T-helper 2 cell treated with Interferon-gamma antibody and Interleukin-4, amounts not matched to agents 5 μg/mL and 100 μg/mL, for 36 hours (primary cell): ENCODE measurements around the gene SLC27A5.

Source experiments
- DNase-seq: peaks from one replicate; pipeline ENCODE4 v3.0.0; 2021; ENCODE audit warnings: low spot score
- H3K27ac Mint-ChIP-seq: one replicate; pipeline ENCODE4 v1.8.0; 2021; ENCODE audit warnings: mild to moderate bottlenecking, mixed read lengths
- H3K27me3 Mint-ChIP-seq: one replicate; pipeline ENCODE4 v1.8.0; 2021; ENCODE audit warnings: low read depth, mixed read lengths
- H3K36me3 Mint-ChIP-seq: one replicate; pipeline ENCODE4 v1.8.0; 2021; ENCODE audit warnings: low read depth, mixed read lengths
- H3K4me1 Mint-ChIP-seq: one replicate; pipeline ENCODE4 v1.8.0; 2021; ENCODE audit warnings: low read depth, mixed read lengths
- H3K4me3 Mint-ChIP-seq: one replicate; pipeline ENCODE4 v1.8.0; 2022; ENCODE audit warnings: mild to moderate bottlenecking, moderate library complexity, mixed read lengths
- H3K9me3 Mint-ChIP-seq: one replicate; pipeline ENCODE4 v1.8.0; 2021; ENCODE audit warnings: mixed read lengths

Gene SLC27A5

GRCh38 chr19:58511353-58512208 is at the start of gene SLC27A5:
SLC27A5 (minus strand) TSS chr19:58511992; CDS start chr19:58511955, 37 bp downstream.
- Mint-ChIP-seq H3K36me3 (peaks cover 14% of the 10 kb centered on the region), H3K4me1 (peaks cover 9% of the 10 kb centered on the region), H3K27ac (peak within 1 kb of the TSS; percentile 45), H3K9me3 (peaks cover 5% of the 10 kb centered on the region), H3K27me3 (no peaks in the 10 kb centered on the region), H3K4me3 (no peak within 1 kb of the TSS)
- DNase-seq = no peak

GRCh38 chr19:58560921-58561320 is 49.1 kb upstream of the SLC27A5 start:
- H3K4me1 Mint-ChIP-seq = peaks cover 41% of the 10 kb centered on the region
- H3K36me3 Mint-ChIP-seq = peaks cover 34% of the 10 kb centered on the region
- H3K9me3 Mint-ChIP-seq = no peaks in the 10 kb centered on the region
- H3K4me3 Mint-ChIP-seq = peak overlapping the region; percentile 99
- peak overlapping the region; percentile 98 for H3K27ac Mint-ChIP-seq
- no peaks in the 10 kb centered on the region for H3K27me3 Mint-ChIP-seq
- no peak for DNase-seq

- Mint-ChIP-seq H3K27me3 (no peaks in the 10 kb centered on the region), H3K36me3 (peaks cover 36% of the 10 kb centered on the region), H3K4me1 (peaks cover 44% of the 10 kb centered on the region), H3K9me3 (no peaks in the 10 kb centered on the region), H3K27ac (peak overlapping the region; percentile 98), H3K4me3 (peak overlapping the region; percentile 99)
- no peak for DNase-seq
Measured at GRCh38 chr19:58560007-58560887, 48.5 kb upstream of the SLC27A5 start.

GRCh38 chr19:58559275-58560006 is 47.6 kb upstream of the SLC27A5 start:
- peaks cover 41% of the 10 kb centered on the region for H3K36me3 Mint-ChIP-seq
- H3K4me1 Mint-ChIP-seq = peaks cover 45% of the 10 kb centered on the region
- H3K4me3 Mint-ChIP-seq = peak overlapping the region; percentile 99
- peak overlapping the region; percentile 98 for H3K27ac Mint-ChIP-seq
- no peaks in the 10 kb centered on the region for H3K27me3 Mint-ChIP-seq
- peak; percentile 81 for DNase-seq
- no peaks in the 10 kb centered on the region for H3K9me3 Mint-ChIP-seq

GRCh38 chr19:58558623-58559274 is 47.0 kb upstream of the SLC27A5 start:
- Mint-ChIP-seq H3K36me3 (peaks cover 47% of the 10 kb centered on the region), H3K27me3 (no peaks in the 10 kb centered on the region), H3K4me1 (peaks cover 44% of the 10 kb centered on the region), H3K27ac (peak overlapping the region; percentile 98), H3K4me3 (peak overlapping the region; percentile 99), H3K9me3 (no peaks in the 10 kb centered on the region)
- peak; percentile 100 for DNase-seq

GRCh38 chr19:58558066-58558622 is 46.4 kb upstream of the SLC27A5 start, which contains the start of gene UBE2M:
UBE2M (minus strand) TSS chr19:58558611; CDS start chr19:58558381, 230 bp downstream.
- Mint-ChIP-seq H3K4me1 (peaks cover 41% of the 10 kb centered on the region), H3K4me3 (peak within 1 kb of the TSS; percentile 99), H3K27me3 (no peaks in the 10 kb centered on the region), H3K9me3 (no peaks in the 10 kb centered on the region), H3K36me3 (peaks cover 47% of the 10 kb centered on the region), H3K27ac (peak within 1 kb of the TSS; percentile 98)
- DNase-seq = no peak

- Mint-ChIP-seq H3K36me3 (peaks cover 53% of the 10 kb centered on the region), H3K27me3 (no peaks in the 10 kb centered on the region), H3K27ac (peak overlapping the region; percentile 93), H3K9me3 (no peaks in the 10 kb centered on the region), H3K4me3 (peak overlapping the region; percentile 92), H3K4me1 (peaks cover 44% of the 10 kb centered on the region)
- DNase-seq = no peak
Measured at GRCh38 chr19:58557221-58558065, 45.7 kb upstream of the SLC27A5 start.

- peak overlapping the region; percentile 93 for H3K27ac Mint-ChIP-seq
- peaks cover 44% of the 10 kb centered on the region for H3K4me1 Mint-ChIP-seq
- H3K4me3 Mint-ChIP-seq = peak overlapping the region; percentile 92
- no peaks in the 10 kb centered on the region for H3K9me3 Mint-ChIP-seq
- no peaks in the 10 kb centered on the region for H3K27me3 Mint-ChIP-seq
- peaks cover 60% of the 10 kb centered on the region for H3K36me3 Mint-ChIP-seq
- no peak for DNase-seq
Measured at GRCh38 chr19:58556622-58557220, 44.9 kb upstream of the SLC27A5 start.

- Mint-ChIP-seq H3K36me3 (peaks cover 65% of the 10 kb centered on the region), H3K27me3 (no peaks in the 10 kb centered on the region), H3K4me3 (peak overlapping the region; percentile 92)
Measured at GRCh38 chr19:58555920-58556621, 44.3 kb upstream of the SLC27A5 start.

GRCh38 chr19:58555369-58555885 is 43.6 kb upstream of the SLC27A5 start:
- no peaks in the 10 kb centered on the region for H3K27me3 Mint-ChIP-seq
- H3K36me3 Mint-ChIP-seq = peaks cover 71% of the 10 kb centered on the region
- DNase-seq = no peak
- peaks cover 38% of the 10 kb centered on the region for H3K4me1 Mint-ChIP-seq
- H3K27ac Mint-ChIP-seq = peak overlapping the region; percentile 99
- no peaks in the 10 kb centered on the region for H3K9me3 Mint-ChIP-seq
- H3K4me3 Mint-ChIP-seq = peak overlapping the region; percentile 96

More at GRCh38 chr19:58555920-58556621, 44.3 kb upstream of the SLC27A5 start:
- no peaks in the 10 kb centered on the region for H3K9me3 Mint-ChIP-seq
- H3K4me1 Mint-ChIP-seq = peaks cover 38% of the 10 kb centered on the region
- DNase-seq = no peak
- peak overlapping the region; percentile 99 for H3K27ac Mint-ChIP-seq
